ENCODE measurements around the gene PBX2. TPM values are rescaled to one million over a fixed set of nuclear protein-coding genes. Genes with fewer than 3 reads are reported as not detected.

The PBX2 gene, protein sequence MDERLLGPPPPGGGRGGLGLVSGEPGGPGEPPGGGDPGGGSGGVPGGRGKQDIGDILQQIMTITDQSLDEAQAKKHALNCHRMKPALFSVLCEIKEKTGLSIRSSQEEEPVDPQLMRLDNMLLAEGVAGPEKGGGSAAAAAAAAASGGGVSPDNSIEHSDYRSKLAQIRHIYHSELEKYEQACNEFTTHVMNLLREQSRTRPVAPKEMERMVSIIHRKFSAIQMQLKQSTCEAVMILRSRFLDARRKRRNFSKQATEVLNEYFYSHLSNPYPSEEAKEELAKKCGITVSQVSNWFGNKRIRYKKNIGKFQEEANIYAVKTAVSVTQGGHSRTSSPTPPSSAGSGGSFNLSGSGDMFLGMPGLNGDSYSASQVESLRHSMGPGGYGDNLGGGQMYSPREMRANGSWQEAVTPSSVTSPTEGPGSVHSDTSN
- total RNA-seq = 10 to 100 TPM; 32.3 to 61.6 (median 48.5) TPM

DNA sequence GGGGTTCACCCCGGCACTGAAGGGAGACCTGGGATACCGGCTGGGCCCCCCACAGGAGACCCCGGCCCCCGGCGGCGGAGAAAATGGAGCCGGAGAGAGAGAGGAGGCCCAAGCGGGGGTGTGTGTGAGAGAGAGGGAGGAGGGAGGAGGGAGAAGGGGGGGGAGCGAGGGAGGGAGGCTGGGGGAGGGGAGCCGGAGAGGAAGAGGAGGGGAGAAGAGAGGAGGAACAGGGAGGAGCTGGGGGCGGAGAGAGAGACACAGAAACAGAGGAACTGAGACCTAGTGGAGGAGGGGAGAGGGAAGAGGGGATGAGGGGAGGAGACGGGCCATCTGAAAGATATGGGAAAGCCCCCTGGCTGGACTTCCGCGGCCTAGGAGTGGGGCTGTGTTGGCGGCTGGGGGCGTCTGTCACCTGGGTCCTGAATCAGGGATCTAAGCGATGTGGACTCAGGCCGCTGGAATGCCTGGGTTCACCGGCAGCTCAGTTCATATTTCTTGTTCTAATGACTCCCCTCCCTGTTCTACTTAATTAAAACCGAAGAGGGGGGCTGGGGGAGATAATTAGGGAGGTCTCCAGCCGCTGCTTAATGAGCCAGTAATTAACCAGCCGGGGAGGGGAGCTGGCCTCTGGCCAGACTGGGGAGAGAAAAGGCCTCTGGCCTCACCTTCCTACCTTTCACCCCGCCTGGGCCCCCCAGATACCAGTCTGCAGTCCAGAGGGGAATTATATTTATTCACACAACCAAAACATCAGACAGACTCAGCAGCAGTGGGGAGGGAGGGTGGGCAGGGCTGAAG, at the start of gene PBX2:
PBX2 (minus strand) TSS at position 149 of the 798 bp plus-strand sequence. CDS start 287 bp downstream, outside the sequence.
- intact Hi-C loops (cut with DNase I; ENCODE audit: low total_unique reads) = no loop called here
- Histone ChIP-seq H3K27me3 (no peaks in the 10 kb centered on the region), H3K4me3 (peak within 1 kb of the TSS; percentile 68 to 76 (median 74)), H3K36me3 (no peaks in the 10 kb centered on the region), H3K9me3 (no peaks in the 10 kb centered on the region), H3K4me1 (peaks cover 0 to 12% of the 10 kb centered on the region in 2 donors), H3K27ac (peak within 1 kb of the TSS; percentile 97 to 98)
- peak; percentile 92 for DNase-seq (ENCODE audit: low spot score in 2 of 2)
- TF ChIP-seq POLR2A (IDR thresholded peaks at IDR 0.05) (peak; percentile 91), POLR2AphosphoS5 (IDR thresholded peaks at IDR 0.05) (peak; percentile 39 to 89 (median 56))
- TF ChIP-seq, protein P1, sequence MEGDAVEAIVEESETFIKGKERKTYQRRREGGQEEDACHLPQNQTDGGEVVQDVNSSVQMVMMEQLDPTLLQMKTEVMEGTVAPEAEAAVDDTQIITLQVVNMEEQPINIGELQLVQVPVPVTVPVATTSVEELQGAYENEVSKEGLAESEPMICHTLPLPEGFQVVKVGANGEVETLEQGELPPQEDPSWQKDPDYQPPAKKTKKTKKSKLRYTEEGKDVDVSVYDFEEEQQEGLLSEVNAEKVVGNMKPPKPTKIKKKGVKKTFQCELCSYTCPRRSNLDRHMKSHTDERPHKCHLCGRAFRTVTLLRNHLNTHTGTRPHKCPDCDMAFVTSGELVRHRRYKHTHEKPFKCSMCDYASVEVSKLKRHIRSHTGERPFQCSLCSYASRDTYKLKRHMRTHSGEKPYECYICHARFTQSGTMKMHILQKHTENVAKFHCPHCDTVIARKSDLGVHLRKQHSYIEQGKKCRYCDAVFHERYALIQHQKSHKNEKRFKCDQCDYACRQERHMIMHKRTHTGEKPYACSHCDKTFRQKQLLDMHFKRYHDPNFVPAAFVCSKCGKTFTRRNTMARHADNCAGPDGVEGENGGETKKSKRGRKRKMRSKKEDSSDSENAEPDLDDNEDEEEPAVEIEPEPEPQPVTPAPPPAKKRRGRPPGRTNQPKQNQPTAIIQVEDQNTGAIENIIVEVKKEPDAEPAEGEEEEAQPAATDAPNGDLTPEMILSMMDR (IDR thresholded peaks at IDR 0.05) = no peak

DNA sequence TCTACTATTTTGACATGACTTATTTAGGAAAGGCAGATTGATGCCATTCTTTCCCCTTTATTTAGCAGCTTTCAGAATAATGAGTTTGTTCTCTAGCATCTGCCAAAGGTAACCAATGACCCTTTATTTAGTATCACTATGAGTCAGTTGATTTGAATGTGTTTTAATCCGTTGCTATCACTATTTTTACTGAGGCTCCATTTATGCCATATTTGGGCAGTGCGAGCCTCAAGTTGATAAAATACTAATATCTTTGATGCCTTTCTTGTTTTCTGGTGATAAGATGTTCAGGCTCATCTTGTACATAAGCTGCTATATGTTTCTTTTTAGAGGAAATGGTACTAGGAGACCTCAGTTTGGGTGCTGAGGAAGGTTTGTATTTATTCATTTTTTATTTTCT, 49.5 kb upstream of the PBX2 start:
- no peak for DNase-seq (ENCODE audit: low spot score in 2 of 2)
- no peak for TF ChIP-seq POLR2A (IDR thresholded peaks at IDR 0.05)
- TF ChIP-seq, protein P1 (IDR thresholded peaks at IDR 0.05) = no peak
- intact Hi-C loops (cut with DNase I; ENCODE audit: low total_unique reads) = no loop called here
- no peak overlapping the region for H3K4me3 ChIP-seq
- H3K36me3 ChIP-seq = no peaks in the 10 kb centered on the region
- H3K4me1 ChIP-seq = no peaks in the 10 kb centered on the region
- no peaks in the 10 kb centered on the region for H3K27me3 ChIP-seq
- no peak overlapping the region for H3K27ac ChIP-seq
- H3K9me3 ChIP-seq = no peaks in the 10 kb centered on the region

DNA sequence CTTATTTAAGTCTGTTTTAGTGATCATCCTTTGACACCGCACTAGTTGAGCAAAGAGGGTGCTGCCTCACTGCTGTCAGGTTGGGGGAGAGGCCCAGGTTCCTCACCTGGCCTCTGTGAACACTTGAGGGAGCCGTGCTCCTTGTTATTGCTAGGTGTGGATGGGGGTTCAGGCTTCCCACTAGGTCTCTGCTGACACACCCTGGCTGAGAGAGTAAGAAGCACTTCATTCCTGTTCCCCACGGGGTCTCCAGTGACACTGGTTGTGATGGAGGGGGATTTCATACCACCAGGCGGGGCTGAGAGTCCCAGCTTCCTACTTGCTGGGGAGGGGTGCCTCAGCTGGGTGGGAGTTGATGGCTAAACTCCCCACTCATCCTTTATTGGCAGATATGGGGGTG, 44.9 kb upstream of the PBX2 start:
- Histone ChIP-seq H3K4me3 (no peak overlapping the region), H3K9me3 (no peaks in the 10 kb centered on the region), H3K27ac (peak overlapping the region in 1 of 2 donors; percentile 54), H3K4me1 (no peaks in the 10 kb centered on the region), H3K27me3 (no peaks in the 10 kb centered on the region), H3K36me3 (no peaks in the 10 kb centered on the region)
- intact Hi-C loops (cut with DNase I; ENCODE audit: low total_unique reads) = no loop called here
- TF ChIP-seq POLR2A (IDR thresholded peaks at IDR 0.05) (no peak), POLR2AphosphoS5 (IDR thresholded peaks at IDR 0.05) (no peak)
- TF ChIP-seq, protein P1 (IDR thresholded peaks at IDR 0.05) = no peak
- no peak for DNase-seq (ENCODE audit: low spot score in 2 of 2)

DNA sequence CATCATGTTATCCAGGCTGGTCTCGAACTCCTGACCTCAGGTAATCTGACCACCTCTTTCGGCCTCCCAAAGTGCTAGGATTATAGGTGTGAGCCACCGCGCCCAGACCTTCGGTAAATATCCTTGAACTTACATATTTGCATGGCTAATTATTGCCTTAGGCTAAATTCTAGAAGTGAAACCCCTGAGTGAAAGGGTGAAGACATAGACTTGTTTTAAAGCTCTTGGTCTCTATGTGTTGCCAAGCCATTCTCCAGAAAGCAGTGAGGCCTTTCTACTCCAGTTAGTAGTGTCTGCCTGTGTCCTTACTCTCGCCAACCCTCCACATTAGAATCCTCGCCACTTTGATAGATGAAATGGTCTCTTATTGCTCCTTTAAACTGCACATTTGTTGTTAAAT, 36.4 kb upstream of the PBX2 start:
- Histone ChIP-seq H3K27ac (no peak overlapping the region), H3K9me3 (no peaks in the 10 kb centered on the region), H3K36me3 (no peaks in the 10 kb centered on the region), H3K4me1 (no peaks in the 10 kb centered on the region), H3K4me3 (no peak overlapping the region), H3K27me3 (no peaks in the 10 kb centered on the region)
- intact Hi-C loops (cut with DNase I; ENCODE audit: low total_unique reads) = no loop called here
- DNase-seq (ENCODE audit: low spot score in 2 of 2) = no peak
- TF ChIP-seq POLR2AphosphoS5 (IDR thresholded peaks at IDR 0.05) (no peak), POLR2A (IDR thresholded peaks at IDR 0.05) (no peak)
- TF ChIP-seq, protein P1 (IDR thresholded peaks at IDR 0.05) = no peak

DNA sequence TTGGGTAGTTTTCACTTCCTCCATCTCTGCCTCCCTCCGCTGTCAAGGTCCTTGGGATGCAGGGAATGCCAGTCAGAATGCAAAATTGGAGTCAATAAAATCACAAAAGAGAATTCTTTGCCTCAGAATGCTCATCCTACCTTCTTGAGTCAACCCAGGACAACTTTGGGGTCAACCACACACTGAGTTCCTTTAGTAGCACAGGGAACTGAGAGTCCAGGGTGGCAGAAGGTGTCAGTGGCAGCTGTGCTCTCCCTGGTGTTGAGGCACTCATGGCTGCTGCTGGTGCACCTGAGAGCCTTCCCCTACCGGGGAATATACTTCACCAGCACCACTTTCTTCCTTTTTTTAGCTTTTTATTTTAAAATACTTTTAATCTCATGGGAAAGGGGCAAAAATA, 34.7 kb upstream of the PBX2 start:
- Histone ChIP-seq H3K27me3 (no peaks in the 10 kb centered on the region), H3K4me3 (no peak overlapping the region), H3K4me1 (no peaks in the 10 kb centered on the region), H3K36me3 (no peaks in the 10 kb centered on the region), H3K27ac (peak overlapping the region; percentile 66 to 89), H3K9me3 (no peaks in the 10 kb centered on the region)
- DNase-seq (ENCODE audit: low spot score in 2 of 2) = no peak
- TF ChIP-seq POLR2AphosphoS5 (IDR thresholded peaks at IDR 0.05) (no peak), POLR2A (IDR thresholded peaks at IDR 0.05) (no peak)
- TF ChIP-seq, protein P1 (IDR thresholded peaks at IDR 0.05) = no peak
- intact Hi-C loops (cut with DNase I; ENCODE audit: low total_unique reads) = no loop called here

All from breast epithelium (tissue), 4 donors.